A172 (cell line): Measurements from ENCODE around the gene YPEL5. TPM values are rescaled to one million over a fixed set of nuclear protein-coding genes. Genes with fewer than 3 reads are reported as not detected.
A peak's percentile ranks its signal among the peaks of the same experiment; 100 is the strongest.
"Not testable (repeated sequence)": the region's sequence is repeated elsewhere in the genome, so short reads cannot be mapped to it uniquely, and the experiment has no call there.

Experiments used
- DNase-seq: peaks from one replicate; pipeline ENCODE4 v3.0.0-alpha.2; 2015; ENCODE audit warnings: low spot score
- total RNA-seq: library from RNA; depleted of rRNA; stranded (reverse); fragments of >200 nt; shearing (Covaris generic); gene quantifications from 2 replicates; pipeline ENCODE4 v1.2.3, GENCODE V29; 2014; rRNA removed

Gene YPEL5
- total RNA-seq = 91.4 and 112 TPM in 2 replicates

GRCh38 chr2:30146337-30147195 is at the start of gene YPEL5:
YPEL5 (plus strand) TSS chr2:30147007; CDS start chr2:30156652, 9,645 bp downstream.
- DNase-seq = peak; percentile 99

- DNase-seq = no peak
Measured at GRCh38 chr2:30098266-30099005, 48.4 kb upstream of the YPEL5 start.

GRCh38 chr2:30099366-30099765 is 47.4 kb upstream of the YPEL5 start:
- DNase-seq = not testable (repeated sequence)

GRCh38 chr2:30100691-30101090 is 46.1 kb upstream of the YPEL5 start:
- DNase-seq = not testable (repeated sequence)

- DNase-seq = no peak
Measured at GRCh38 chr2:30104307-30104706, 42.5 kb upstream of the YPEL5 start.

- peak; percentile 61 for DNase-seq
Measured at GRCh38 chr2:30105556-30105955, 41.3 kb upstream of the YPEL5 start.

GRCh38 chr2:30106543-30106942 is 40.3 kb upstream of the YPEL5 start:
- DNase-seq = peak; percentile 96

GRCh38 chr2:30108192-30108591 is 38.6 kb upstream of the YPEL5 start:
- DNase-seq = no peak

- DNase-seq = no peak
Measured at GRCh38 chr2:30108851-30109250, 38.0 kb upstream of the YPEL5 start.

GRCh38 chr2:30109856-30110255 is 37.0 kb upstream of the YPEL5 start:
- DNase-seq = peak; percentile 60

- DNase-seq = peak; percentile 72
Measured at GRCh38 chr2:30110773-30111172, 36.0 kb upstream of the YPEL5 start.

GRCh38 chr2:30111186-30111585 is 35.6 kb upstream of the YPEL5 start:
- DNase-seq = not testable (repeated sequence)

GRCh38 chr2:30112561-30112960 is 34.2 kb upstream of the YPEL5 start:
- peak; percentile 74 for DNase-seq

- peak; percentile 99 for DNase-seq
Measured at GRCh38 chr2:30113617-30114293, 33.1 kb upstream of the YPEL5 start.

GRCh38 chr2:30115141-30115980 is 31.4 kb upstream of the YPEL5 start:
- DNase-seq = peak; percentile 95

GRCh38 chr2:30115981-30116285 is 30.9 kb upstream of the YPEL5 start:
- no peak for DNase-seq

GRCh38 chr2:30122362-30122761 is 24.4 kb upstream of the YPEL5 start:
- no peak for DNase-seq

GRCh38 chr2:30127016-30127893 is 19.6 kb upstream of the YPEL5 start:
- peak; percentile 72 for DNase-seq

- no peak for DNase-seq
Measured at GRCh38 chr2:30134582-30134981, 12.2 kb upstream of the YPEL5 start.

- no peak for DNase-seq
Measured at GRCh38 chr2:30135541-30135940, 11.3 kb upstream of the YPEL5 start.
